Measurements from ENCODE around the gene CEBPG.

DNA sequence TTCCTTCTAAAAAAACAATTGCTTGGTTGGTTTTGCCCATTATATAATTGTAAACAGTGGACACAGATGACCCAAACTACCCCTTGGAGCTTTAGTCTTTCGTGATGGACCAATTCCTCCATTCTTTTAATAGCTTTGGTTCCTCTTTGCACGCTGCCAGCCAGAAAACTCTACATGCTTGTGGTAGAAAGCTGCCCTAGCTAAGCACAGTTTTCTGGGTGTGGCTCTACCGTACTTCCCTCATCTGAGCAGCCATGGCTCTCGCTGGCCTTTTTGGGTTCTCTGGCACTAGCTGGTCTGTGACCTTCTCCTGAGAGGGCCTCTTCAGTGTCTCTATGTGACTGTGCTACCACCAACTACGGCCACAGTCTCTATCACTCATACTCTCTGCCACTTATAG is 41.3 kb upstream of the CEBPG start:
- TF ChIP-seq, protein P1, sequence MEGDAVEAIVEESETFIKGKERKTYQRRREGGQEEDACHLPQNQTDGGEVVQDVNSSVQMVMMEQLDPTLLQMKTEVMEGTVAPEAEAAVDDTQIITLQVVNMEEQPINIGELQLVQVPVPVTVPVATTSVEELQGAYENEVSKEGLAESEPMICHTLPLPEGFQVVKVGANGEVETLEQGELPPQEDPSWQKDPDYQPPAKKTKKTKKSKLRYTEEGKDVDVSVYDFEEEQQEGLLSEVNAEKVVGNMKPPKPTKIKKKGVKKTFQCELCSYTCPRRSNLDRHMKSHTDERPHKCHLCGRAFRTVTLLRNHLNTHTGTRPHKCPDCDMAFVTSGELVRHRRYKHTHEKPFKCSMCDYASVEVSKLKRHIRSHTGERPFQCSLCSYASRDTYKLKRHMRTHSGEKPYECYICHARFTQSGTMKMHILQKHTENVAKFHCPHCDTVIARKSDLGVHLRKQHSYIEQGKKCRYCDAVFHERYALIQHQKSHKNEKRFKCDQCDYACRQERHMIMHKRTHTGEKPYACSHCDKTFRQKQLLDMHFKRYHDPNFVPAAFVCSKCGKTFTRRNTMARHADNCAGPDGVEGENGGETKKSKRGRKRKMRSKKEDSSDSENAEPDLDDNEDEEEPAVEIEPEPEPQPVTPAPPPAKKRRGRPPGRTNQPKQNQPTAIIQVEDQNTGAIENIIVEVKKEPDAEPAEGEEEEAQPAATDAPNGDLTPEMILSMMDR (conservative IDR thresholded peaks at IDR 0.05 in 1 of 2, IDR thresholded peaks at IDR 0.05 in 1 of 2; ENCODE audit: extremely low read depth in 1 of 2, insufficient read depth in 1 of 2, low read depth in 1 of 2, low read length in 2 of 2) = no peak
- no peak for TF ChIP-seq EZH2 (IDR thresholded peaks at IDR 0.05; ENCODE audit: borderline replicate concordance, low read length)
